Activated CD4-positive, alpha-beta T cell treated with anti-CD3 and anti-CD28 coated beads, Interleukin-2, amount 10 ng/mL, durations not matched to agents 7 days and 5 days (primary cell): ENCODE data around the gene WIF1. TPM values are rescaled to one million over a fixed set of nuclear protein-coding genes. Genes with fewer than 3 reads are reported as not detected.

ENCODE experiments used
- CTCF ChIA-PET: fragments of 350-600 bp; sonication (Branson Sonifier 250); formaldehyde crosslinking; loops from one replicate; lab custom pipeline; 2021; ENCODE audit warnings: antibody characterized with exemption; lab: Charles Lee
- POLR2A ChIA-PET: fragments of 350-600 bp; sonication (Branson Sonifier 250); formaldehyde crosslinking; loops from one replicate; lab custom pipeline; 2021; ENCODE audit warnings: antibody characterized with exemption; lab: Charles Lee
- DNase-seq: peaks from one replicate; pipeline ENCODE4 v3.0.0-alpha.2; 2020
- H3K27ac Mint-ChIP-seq: one replicate; pipeline ENCODE4 v1.8.0; 2021; ENCODE audit warnings: mild to moderate bottlenecking, moderate library complexity, mixed read lengths
- H3K27me3 Mint-ChIP-seq: one replicate; pipeline ENCODE4 v1.8.0; 2021; ENCODE audit warnings: mixed read lengths
- H3K36me3 Mint-ChIP-seq: one replicate; pipeline ENCODE4 v1.8.0; 2021; ENCODE audit warnings: low read depth, mixed read lengths
- H3K4me1 Mint-ChIP-seq: one replicate; pipeline ENCODE4 v1.8.0; 2021; ENCODE audit warnings: mixed read lengths
- H3K4me3 Mint-ChIP-seq: one replicate; pipeline ENCODE4 v1.8.0; 2021; ENCODE audit warnings: mild to moderate bottlenecking, moderate library complexity, mixed read lengths
- H3K9me3 Mint-ChIP-seq: one replicate; pipeline ENCODE4 v1.8.0; 2021; ENCODE audit warnings: mixed read lengths
- total RNA-seq, 2 experiments: library from RNA; stranded (reverse); gene quantifications; one replicate each; pipeline ENCODE4 v1.2.3, GENCODE V29; 2021

WIF1 gene
- total RNA-seq, 2 experiments from 2014 or later: not detected

DNA sequence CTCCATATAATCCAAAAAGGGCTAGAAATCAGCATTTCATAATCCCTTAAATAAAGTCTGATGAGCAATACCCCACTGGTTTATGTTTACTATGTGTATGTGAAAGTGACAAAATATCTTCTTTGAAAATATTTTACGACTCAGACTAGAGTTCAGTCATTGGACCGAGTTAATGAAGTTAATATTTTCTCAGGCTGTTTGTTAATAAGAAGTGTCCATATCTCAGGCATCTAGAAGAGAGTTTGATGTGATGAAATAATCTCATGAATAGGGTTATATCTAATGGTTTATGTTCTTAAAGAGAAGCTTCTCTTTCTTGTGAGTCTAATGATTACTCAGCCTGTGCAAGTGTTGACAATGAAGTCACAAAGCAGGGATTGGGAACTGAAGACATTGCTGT lies 51.8 kb downstream of the WIF1 start:
- Mint-ChIP-seq H3K4me1 (no peaks in the 10 kb centered on the region), H3K27me3 (peaks cover 30% of the 10 kb centered on the region), H3K4me3 (no peak overlapping the region), H3K27ac (no peak overlapping the region), H3K9me3 (no peaks in the 10 kb centered on the region), H3K36me3 (no peaks in the 10 kb centered on the region)
- POLR2A ChIA-PET: no interaction called here
- DNase-seq: no peak
- CTCF ChIA-PET: no interaction called here

DNA sequence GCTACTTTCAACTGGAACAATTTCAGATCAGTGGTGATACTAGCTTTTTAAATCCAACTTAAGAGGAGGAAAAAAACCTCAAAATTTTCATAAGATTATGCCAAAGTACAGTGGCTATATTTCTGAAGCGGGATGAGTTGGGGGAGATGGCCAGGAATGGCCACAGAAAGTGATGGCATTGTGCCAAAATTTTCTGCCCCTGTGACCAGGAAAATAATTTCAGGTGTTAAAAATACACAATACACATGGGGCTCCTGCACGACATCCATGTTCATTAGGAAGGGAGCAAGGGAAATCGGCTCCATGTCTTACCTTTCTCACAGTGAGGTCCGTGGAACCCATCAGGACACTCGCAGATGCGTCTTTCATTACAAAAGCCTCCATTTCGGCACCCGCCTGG lies 53.7 kb downstream of the WIF1 start:
- Mint-ChIP-seq H3K9me3 (no peaks in the 10 kb centered on the region), H3K27ac (no peak overlapping the region), H3K27me3 (peaks cover 21% of the 10 kb centered on the region), H3K36me3 (no peaks in the 10 kb centered on the region), H3K4me1 (no peaks in the 10 kb centered on the region), H3K4me3 (no peak overlapping the region)
- DNase-seq: no peak
- POLR2A ChIA-PET: no interaction called here
- CTCF ChIA-PET: interaction anchor here (1.4 kb wide), 1 partner anchor 18 kb away, joined by 3 read pairs; no protein-coding TSS in a partner anchor

DNA sequence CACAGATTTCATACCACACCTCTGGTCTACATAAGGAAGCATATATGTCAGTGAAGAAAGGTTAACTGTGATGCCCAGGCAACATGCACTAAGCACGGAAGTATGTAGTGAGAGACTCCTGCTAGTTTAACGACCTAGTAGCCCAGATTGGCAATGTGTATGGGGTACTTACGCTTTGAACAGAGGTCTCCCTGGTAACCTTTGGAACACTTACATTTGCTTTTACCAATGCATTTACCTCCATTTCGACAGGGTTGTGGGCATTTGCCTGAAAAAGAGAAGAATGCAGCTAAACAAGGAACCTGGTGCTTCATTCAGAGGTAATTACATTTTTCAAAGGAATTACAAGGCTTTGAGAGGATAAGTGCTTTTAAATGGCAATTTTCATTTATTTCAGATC lies 65.2 kb downstream of the WIF1 start:
- POLR2A ChIA-PET: no interaction called here

DNA sequence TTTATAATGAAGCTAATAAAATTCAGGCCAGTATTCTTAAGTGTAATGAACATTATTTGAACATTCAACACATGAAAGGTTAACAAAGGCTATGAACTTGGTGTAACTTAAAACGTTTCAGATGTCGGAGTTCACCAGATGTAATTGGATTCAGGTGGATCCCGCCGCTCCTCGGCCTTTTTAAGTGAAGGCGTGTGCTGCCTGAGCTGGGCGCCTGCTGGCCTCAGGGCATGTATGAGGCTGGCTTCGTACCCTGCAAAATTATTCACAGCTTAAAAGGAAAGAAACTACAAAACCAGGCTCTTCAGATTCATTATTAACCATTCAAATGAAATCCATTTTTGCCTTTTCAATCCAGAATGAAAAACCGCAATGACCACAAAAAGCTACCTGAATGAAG lies 69.9 kb downstream of the WIF1 start:
- Mint-ChIP-seq H3K27me3 (peaks cover 12% of the 10 kb centered on the region), H3K27ac (no peak overlapping the region)
- CTCF ChIA-PET: no interaction called here

More for the DNA sequence above, 65.2 kb downstream of the WIF1 start:
- H3K27me3 Mint-ChIP-seq: peaks cover 12% of the 10 kb centered on the region
- CTCF ChIA-PET: no interaction called here
- H3K36me3 Mint-ChIP-seq: no peaks in the 10 kb centered on the region
- no peak for DNase-seq
- no peaks in the 10 kb centered on the region for H3K4me1 Mint-ChIP-seq
- H3K27ac Mint-ChIP-seq: no peak overlapping the region
- no peak overlapping the region for H3K4me3 Mint-ChIP-seq
- no peaks in the 10 kb centered on the region for H3K9me3 Mint-ChIP-seq

DNA sequence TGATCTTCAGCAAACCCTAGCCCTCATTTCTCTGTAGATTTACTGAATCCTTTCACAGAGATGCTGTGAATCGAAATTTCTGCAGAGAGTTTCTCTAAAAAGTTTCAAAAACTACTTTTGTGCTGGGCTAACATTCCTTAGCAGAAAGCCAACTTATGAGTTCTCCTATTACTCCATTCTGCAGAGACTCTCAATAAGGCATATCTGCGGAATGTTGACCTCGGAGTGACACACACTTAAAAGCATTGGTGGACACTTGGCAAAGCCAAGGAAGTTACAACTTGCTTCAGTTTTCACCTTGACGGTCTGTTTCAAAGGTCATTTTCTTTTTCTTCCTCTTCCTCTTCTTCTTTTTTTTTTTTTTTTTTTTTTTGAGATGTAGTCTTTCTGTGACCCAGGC lies 75.8 kb downstream of the WIF1 start:
- Mint-ChIP-seq H3K27ac (no peak overlapping the region), H3K36me3 (no peaks in the 10 kb centered on the region), H3K9me3 (no peaks in the 10 kb centered on the region), H3K4me3 (no peak overlapping the region), H3K4me1 (no peaks in the 10 kb centered on the region), H3K27me3 (peaks cover 11% of the 10 kb centered on the region)
- CTCF ChIA-PET: no interaction called here
- DNase-seq: no peak
- POLR2A ChIA-PET: no interaction called here

More for the DNA sequence above, 69.9 kb downstream of the WIF1 start:
- no peak for DNase-seq
- POLR2A ChIA-PET: no interaction called here
- Mint-ChIP-seq H3K4me1 (no peaks in the 10 kb centered on the region), H3K36me3 (no peaks in the 10 kb centered on the region), H3K9me3 (no peaks in the 10 kb centered on the region), H3K4me3 (no peak overlapping the region)

DNA sequence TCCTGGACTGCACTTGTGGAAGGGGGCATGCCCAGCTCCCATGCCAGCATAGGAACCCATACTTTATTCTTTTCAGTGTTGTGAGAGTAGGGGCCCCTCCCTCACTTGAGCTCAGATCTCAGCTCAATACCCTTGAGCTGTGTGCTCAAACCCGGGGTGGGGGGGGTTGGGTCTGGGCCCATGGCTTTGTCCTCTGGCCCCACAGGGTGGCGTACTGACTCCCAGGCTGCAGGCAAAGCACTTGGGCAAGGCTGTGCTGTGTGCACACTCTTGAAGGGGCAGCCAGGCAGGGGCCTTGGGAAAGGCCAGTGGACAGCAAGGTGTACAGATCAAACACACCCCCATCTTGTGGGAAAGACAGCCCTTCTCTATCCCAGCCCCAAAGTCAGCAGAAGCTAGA lies 81.8 kb downstream of the WIF1 start:
- Mint-ChIP-seq H3K4me3 (no peak overlapping the region), H3K9me3 (no peaks in the 10 kb centered on the region), H3K4me1 (no peaks in the 10 kb centered on the region), H3K27me3 (peaks cover 4% of the 10 kb centered on the region), H3K27ac (no peak overlapping the region), H3K36me3 (no peaks in the 10 kb centered on the region)
- ChIA-PET CTCF (interaction anchor here (0.5 kb wide), 1 partner anchor 139 kb away, joined by 3 read pairs; no protein-coding TSS in a partner anchor), POLR2A (no interaction called here)
- no peak for DNase-seq

DNA sequence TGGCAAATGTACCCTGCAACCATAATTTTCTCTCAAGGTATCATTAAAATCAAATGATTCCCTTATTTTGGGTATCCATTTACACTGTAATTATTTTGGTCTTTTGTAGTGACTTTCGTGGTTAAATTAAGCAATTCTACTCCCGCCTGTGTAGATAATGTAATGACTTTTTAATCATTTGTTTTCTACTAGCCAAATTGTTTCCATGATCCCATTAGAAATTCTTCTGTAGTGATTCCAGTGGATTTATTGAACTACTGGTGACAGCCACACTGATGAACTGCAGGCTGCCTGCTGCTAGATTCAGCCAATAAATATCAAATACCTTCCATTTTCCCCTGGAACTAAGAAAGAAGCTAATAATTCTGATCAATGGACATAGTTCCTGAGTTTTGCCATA lies 96.0 kb downstream of the WIF1 start:
- no peaks in the 10 kb centered on the region for H3K9me3 Mint-ChIP-seq
- H3K4me1 Mint-ChIP-seq: no peaks in the 10 kb centered on the region
- no peak overlapping the region for H3K27ac Mint-ChIP-seq
- ChIA-PET CTCF (no interaction called here), POLR2A (no interaction called here)
- peaks cover 6% of the 10 kb centered on the region for H3K27me3 Mint-ChIP-seq
- DNase-seq: no peak
- H3K36me3 Mint-ChIP-seq: no peaks in the 10 kb centered on the region
- no peak overlapping the region for H3K4me3 Mint-ChIP-seq

DNA sequence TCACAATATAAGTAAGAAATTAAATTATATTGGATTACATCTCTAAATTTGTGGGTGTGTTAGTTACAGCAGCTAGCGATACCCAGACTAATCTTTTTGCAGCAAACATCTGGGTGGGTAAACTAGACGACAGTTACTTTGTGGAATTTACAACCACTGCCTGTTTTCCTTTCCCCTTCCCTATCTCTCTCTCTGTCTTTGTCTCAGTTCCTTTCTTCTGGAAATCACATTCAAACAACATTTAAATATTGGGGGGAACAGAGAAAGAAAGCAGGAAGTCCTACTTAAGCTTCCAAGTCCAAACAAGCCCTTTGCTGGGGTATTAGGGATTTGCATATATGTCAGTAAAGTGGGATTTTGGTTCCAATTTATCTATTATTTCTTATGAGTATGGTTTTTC lies 97.6 kb downstream of the WIF1 start:
- Mint-ChIP-seq H3K27ac (no peak overlapping the region), H3K9me3 (no peaks in the 10 kb centered on the region), H3K27me3 (no peaks in the 10 kb centered on the region), H3K4me1 (no peaks in the 10 kb centered on the region), H3K4me3 (no peak overlapping the region), H3K36me3 (no peaks in the 10 kb centered on the region)
- POLR2A ChIA-PET: no interaction called here
- DNase-seq: no peak
- CTCF ChIA-PET: no interaction called here

DNA sequence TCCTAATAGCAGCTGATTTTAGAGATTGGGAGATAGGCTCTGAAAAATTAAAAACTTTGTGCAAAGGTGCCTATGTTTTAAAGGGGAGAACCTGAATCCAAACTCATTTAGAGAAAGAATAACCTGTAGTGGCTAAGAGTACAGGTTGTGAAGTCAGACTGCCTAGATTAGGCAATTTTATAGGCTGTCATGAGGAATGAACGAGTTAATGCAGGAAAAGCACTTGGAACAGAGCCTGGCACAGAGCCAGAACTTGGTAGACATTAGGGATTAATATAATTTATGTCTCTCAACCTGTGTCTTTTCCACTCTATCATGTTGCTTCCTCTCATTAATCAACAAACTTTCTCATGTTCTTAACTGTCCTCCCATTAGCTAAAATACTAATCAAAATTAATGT lies 98.1 kb downstream of the WIF1 start:
- Mint-ChIP-seq H3K27ac (no peak overlapping the region), H3K9me3 (no peaks in the 10 kb centered on the region), H3K4me1 (no peaks in the 10 kb centered on the region), H3K27me3 (no peaks in the 10 kb centered on the region), H3K36me3 (no peaks in the 10 kb centered on the region), H3K4me3 (no peak overlapping the region)
- no peak for DNase-seq
- ChIA-PET POLR2A (no interaction called here), CTCF (no interaction called here)

DNA sequence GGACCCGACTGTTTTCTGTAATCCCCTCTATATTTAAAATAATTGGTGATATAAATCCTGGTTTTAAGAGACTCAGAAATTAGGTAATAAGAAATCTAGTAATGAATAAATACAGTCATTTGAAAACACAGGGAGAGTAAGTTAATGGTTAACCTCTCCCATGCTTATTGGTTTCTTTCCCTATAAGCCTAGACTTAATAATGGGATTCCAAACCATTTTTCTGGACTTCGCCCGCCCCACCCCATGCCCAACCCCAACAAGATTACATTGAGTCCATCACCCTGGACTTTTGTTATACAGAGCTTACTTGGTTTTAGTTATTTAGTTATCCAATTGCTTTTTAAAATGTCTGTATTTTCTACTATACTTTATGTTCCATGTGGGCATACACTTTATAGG lies 98.7 kb downstream of the WIF1 start:
- Mint-ChIP-seq H3K9me3 (no peaks in the 10 kb centered on the region), H3K4me1 (no peaks in the 10 kb centered on the region), H3K27ac (no peak overlapping the region), H3K27me3 (no peaks in the 10 kb centered on the region), H3K4me3 (no peak overlapping the region), H3K36me3 (no peaks in the 10 kb centered on the region)
- POLR2A ChIA-PET: no interaction called here
- CTCF ChIA-PET: no interaction called here
- DNase-seq: no peak

DNA sequence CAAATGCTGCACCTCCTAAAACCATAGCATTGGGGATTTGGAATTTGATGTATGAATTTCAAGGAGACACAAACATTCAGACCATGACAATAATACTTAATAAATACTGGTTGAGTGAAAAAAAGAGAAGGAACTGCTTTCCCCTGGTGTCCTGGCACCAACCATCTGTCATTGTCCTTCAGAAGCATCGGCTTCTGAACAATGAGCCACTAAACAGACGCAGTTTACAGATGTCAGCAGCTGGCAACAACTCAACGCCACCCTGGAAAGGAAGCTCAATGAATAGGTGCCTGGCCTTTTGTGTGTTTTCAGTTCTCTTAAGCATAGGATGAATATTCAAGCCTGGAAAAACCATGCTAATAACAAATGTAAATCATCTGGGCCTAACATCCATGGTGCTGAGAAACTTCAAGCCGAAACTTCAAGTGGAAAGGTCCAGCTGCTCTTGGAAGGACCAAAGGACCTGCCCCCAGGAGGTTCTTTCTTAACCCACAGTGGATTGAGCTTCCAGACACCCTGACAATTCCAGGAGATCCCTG lies 101.3 kb downstream of the WIF1 start:
- H3K36me3 Mint-ChIP-seq: no peaks in the 10 kb centered on the region
- H3K27ac Mint-ChIP-seq: no peak overlapping the region
- CTCF ChIA-PET: no interaction called here
- H3K27me3 Mint-ChIP-seq: peaks cover 2% of the 10 kb centered on the region
- POLR2A ChIA-PET: no interaction called here
- DNase-seq: no peak
- no peak overlapping the region for H3K4me3 Mint-ChIP-seq
- H3K4me1 Mint-ChIP-seq: no peaks in the 10 kb centered on the region
- no peaks in the 10 kb centered on the region for H3K9me3 Mint-ChIP-seq

DNA sequence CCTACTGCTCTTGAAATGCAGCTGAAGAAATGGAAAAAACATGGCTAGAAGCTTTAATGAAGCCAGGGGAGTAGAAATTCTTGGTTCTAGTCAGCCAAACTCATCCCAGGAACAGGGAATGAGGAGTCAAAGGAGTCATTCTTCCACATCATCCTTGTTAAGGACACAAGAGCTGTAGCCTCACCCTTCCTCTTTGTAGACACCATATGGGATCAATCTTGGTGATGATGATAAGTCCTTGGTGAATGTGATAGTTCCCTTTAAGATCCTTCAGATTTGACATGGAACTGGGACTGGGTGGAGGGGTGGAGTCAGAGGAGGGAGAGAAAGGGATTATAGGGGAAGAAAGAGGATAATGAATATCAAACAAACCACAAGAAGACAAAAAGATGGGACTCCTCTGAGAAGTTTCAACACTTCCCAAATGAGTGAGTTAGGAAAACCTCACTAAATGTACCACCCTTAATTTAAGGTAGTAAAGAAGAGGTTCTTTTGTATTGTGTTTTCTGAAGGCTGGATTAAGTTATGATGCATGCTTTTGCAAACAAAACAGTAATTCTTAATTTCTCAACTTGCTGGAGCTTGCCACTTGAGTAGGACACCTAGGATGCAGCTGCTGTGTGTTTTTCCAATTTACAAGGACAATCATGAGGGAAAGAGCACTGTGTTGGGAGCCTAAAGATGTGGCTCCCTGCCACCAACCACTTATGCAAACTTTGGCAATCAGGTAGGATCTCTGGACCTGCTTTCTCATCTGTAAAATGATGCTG lies 104.0 kb downstream of the WIF1 start:
- no peaks in the 10 kb centered on the region for H3K36me3 Mint-ChIP-seq
- peaks cover 4% of the 10 kb centered on the region for H3K27me3 Mint-ChIP-seq
- POLR2A ChIA-PET: no interaction called here
- H3K4me1 Mint-ChIP-seq: no peaks in the 10 kb centered on the region
- no peaks in the 10 kb centered on the region for H3K9me3 Mint-ChIP-seq
- H3K27ac Mint-ChIP-seq: no peak overlapping the region
- DNase-seq: no peak
- CTCF ChIA-PET: no interaction called here
- no peak overlapping the region for H3K4me3 Mint-ChIP-seq

DNA sequence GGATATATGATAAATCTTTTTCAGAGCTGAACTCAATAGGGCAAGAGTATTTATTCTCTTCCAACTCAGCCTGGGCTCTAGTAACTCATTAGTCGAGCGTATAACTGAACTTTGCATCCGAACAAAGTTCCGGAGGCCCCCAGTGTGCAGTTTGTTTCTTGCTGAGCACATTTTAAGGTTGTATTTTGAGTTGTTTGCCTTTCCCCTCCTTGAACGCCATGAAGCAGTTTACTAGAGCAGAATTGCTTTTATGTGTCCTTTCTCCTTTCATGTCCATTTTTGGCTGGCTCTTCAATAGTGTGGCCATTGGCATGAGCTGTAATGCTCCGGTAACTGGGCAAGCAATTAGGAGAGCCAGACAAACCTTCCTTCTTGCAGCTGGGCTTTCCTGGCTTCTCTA lies 105.3 kb downstream of the WIF1 start:
- no peaks in the 10 kb centered on the region for H3K4me1 Mint-ChIP-seq

More for the DNA sequence above, 105.3 kb downstream of the WIF1 start:
- no peak for DNase-seq
- no peaks in the 10 kb centered on the region for H3K36me3 Mint-ChIP-seq
- no peak overlapping the region for H3K4me3 Mint-ChIP-seq
- H3K27me3 Mint-ChIP-seq: peaks cover 6% of the 10 kb centered on the region
- CTCF ChIA-PET: no interaction called here
- POLR2A ChIA-PET: no interaction called here
- no peak overlapping the region for H3K27ac Mint-ChIP-seq
- no peaks in the 10 kb centered on the region for H3K9me3 Mint-ChIP-seq
